ENCODE data around the gene HOOK2. TPM values are rescaled to one million over a fixed set of nuclear protein-coding genes. Genes with fewer than 3 reads are reported as not detected.

Gene HOOK2
- total and polyA plus RNA-seq, 2 of the 13 experiments (the other 11 are each of a cell fraction or from before 2014, with no cell fraction given), result 9.2 to 12.9 TPM

GRCh38 chr19:12736995-12737834, 38.1 kb downstream of the HOOK2 start, which contains the start of gene GET3 (continued):
- 0 out of 2 replicates have a peak, but pooled peaks have one; percentile 9 for TF ChIP-seq HOXD1 (CRISPR knock-in tag; IDR thresholded peaks at IDR 0.05)
- TF ChIP-seq SMAD9 (CRISPR knock-in tag; IDR thresholded peaks at IDR 0.05), result no peak
- no peak for TF ChIP-seq ZBTB3 (CRISPR knock-in tag; IDR thresholded peaks at IDR 0.05; ENCODE audit: borderline replicate concordance, low read depth)
- TF ChIP-seq ATF7 (IDR thresholded peaks at IDR 0.05), result peak; percentile 71
- no peak for TF ChIP-seq ATF7 (CRISPR knock-in tag; IDR thresholded peaks at IDR 0.05)
- peak; percentile 70; the same call in 1 of the 2 replicates for TF ChIP-seq ZNF784 (CRISPR knock-in tag; IDR thresholded peaks at IDR 0.05; ENCODE audit: borderline replicate concordance)
- peak; percentile 77; the same call in 1 of the 2 replicates for TF ChIP-seq ZNF556 (CRISPR knock-in tag; IDR thresholded peaks at IDR 0.05; ENCODE audit: borderline replicate concordance)
- no peak for TF ChIP-seq ZNF446 (CRISPR knock-in tag; IDR thresholded peaks at IDR 0.05)
- TF ChIP-seq ZNF709 (CRISPR knock-in tag; IDR thresholded peaks at IDR 0.05), result no peak
- TF ChIP-seq ZNF792 (CRISPR knock-in tag; IDR thresholded peaks at IDR 0.05), result no peak; the same call in 1 of the 2 replicates
- 0 out of 2 replicates have a peak, but pooled peaks have one; percentile 33 for TF ChIP-seq MXD1 (CRISPR knock-in tag; IDR thresholded peaks at IDR 0.05)
- TF ChIP-seq, protein P1, sequence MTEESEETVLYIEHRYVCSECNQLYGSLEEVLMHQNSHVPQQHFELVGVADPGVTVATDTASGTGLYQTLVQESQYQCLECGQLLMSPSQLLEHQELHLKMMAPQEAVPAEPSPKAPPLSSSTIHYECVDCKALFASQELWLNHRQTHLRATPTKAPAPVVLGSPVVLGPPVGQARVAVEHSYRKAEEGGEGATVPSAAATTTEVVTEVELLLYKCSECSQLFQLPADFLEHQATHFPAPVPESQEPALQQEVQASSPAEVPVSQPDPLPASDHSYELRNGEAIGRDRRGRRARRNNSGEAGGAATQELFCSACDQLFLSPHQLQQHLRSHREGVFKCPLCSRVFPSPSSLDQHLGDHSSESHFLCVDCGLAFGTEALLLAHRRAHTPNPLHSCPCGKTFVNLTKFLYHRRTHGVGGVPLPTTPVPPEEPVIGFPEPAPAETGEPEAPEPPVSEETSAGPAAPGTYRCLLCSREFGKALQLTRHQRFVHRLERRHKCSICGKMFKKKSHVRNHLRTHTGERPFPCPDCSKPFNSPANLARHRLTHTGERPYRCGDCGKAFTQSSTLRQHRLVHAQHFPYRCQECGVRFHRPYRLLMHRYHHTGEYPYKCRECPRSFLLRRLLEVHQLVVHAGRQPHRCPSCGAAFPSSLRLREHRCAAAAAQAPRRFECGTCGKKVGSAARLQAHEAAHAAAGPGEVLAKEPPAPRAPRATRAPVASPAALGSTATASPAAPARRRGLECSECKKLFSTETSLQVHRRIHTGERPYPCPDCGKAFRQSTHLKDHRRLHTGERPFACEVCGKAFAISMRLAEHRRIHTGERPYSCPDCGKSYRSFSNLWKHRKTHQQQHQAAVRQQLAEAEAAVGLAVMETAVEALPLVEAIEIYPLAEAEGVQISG (CRISPR knock-in tag; IDR thresholded peaks at IDR 0.05), result peak; percentile 66
- peak; percentile 79 for TF ChIP-seq PHF8 (CRISPR knock-in tag; IDR thresholded peaks at IDR 0.05)
- no peak for TF ChIP-seq FOXO4 (CRISPR knock-in tag; conservative IDR thresholded peaks at IDR 0.05)
- peak; percentile 78 for TF ChIP-seq TGIF2 (CRISPR knock-in tag; IDR thresholded peaks at IDR 0.05)
- TF ChIP-seq SNAPC5 (CRISPR knock-in tag; IDR thresholded peaks at IDR 0.05; ENCODE audit: borderline replicate concordance), result 0 out of 2 replicates have a peak, but pooled peaks have one; percentile 57
- no peak for TF ChIP-seq ETV5 (CRISPR knock-in tag; IDR thresholded peaks at IDR 0.05; ENCODE audit: borderline replicate concordance)
- TF ChIP-seq, protein P2, sequence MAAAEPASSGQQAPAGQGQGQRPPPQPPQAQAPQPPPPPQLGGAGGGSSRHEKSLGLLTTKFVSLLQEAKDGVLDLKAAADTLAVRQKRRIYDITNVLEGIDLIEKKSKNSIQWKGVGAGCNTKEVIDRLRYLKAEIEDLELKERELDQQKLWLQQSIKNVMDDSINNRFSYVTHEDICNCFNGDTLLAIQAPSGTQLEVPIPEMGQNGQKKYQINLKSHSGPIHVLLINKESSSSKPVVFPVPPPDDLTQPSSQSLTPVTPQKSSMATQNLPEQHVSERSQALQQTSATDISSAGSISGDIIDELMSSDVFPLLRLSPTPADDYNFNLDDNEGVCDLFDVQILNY (CRISPR knock-in tag; conservative IDR thresholded peaks at IDR 0.05), result peak; percentile 70; the same call in 1 of the 2 replicates
- peak; percentile 93 for TF ChIP-seq TFDP2 (CRISPR knock-in tag; IDR thresholded peaks at IDR 0.05)
- TF ChIP-seq DNMT1 (CRISPR knock-in tag; IDR thresholded peaks at IDR 0.05), result no peak
- no peak for TF ChIP-seq PCBP1 (IDR thresholded peaks at IDR 0.05; ENCODE audit: borderline replicate concordance, low read depth, low read length)
- no peak for TF ChIP-seq ZNF766 (CRISPR knock-in tag; IDR thresholded peaks at IDR 0.05; ENCODE audit: borderline replicate concordance)

Measured in HepG2 (cell line).